Measurements from ENCODE around the gene EZR. TPM values are rescaled to one million over a fixed set of nuclear protein-coding genes. Genes with fewer than 3 reads are reported as not detected.

The EZR gene
- total RNA-seq = 100 to 1,000 TPM; 183 to 185 TPM

DNA sequence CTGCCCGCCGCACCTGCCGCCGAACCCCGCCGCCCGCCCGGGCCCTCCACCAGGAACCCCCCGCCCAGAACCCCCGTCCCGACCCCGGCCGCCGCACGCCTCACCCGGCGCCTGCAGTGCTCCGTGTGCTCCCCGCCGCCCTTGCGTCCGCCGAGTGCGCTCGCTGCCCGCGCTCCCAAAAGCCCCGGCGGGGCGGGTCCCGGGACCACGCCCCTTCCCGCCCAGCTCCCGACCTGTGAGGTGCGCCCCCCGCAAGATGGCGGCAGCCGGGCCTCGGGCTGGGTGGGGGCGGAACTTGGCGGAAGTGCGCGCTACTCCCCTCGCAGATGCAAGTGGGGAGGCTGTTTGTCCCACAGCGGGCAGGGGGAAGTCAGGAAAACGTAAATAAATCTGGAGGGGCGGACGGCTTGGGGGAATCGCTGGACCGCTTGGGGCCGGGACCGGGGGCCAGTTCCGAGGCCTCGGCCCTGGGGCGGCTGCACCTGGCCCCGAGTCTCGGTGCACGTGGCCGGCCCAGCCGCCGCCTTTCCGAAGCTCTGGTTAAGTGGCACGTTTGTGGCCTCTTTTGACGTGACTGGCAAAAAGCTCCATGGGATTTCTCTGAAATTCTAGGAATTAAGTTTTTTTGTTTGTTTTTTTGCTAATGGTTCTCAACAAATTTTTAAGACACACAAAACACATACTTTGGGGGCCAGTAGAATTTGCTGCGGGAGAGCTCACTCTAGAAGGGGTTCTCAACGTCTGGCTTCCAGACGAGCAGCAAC is at the start of gene EZR:
EZR (minus strand) TSS at position 156 of the 764 bp plus-strand sequence. CDS start 1,275 bp downstream, outside the sequence.

Small RNA genes lying within 50 kb of the gene (microRNA-seq; reads per million reads assigned to microRNA genes)
- gene MIR3918 (ENCODE audit: borderline microRNAs expressed, borderline replicate concordance) = 0.83 reads per million

Other genes starting within 250 kb of the EZR start
- 10 to 100 TPM; 87.9 to 89.8 TPM for gene DYNLT1, start 174.6 kb downstream of the EZR start, total RNA-seq
- gene SYTL3, start 169.3 kb downstream of the EZR start, total RNA-seq = 10 to 100 TPM; 45.2 to 48.5 TPM
- gene RSPH3, start 180.8 kb upstream of the EZR start, total RNA-seq = 1 to 10 TPM; 1.8 to 2.0 TPM
- gene TAGAP, start 225.6 kb upstream of the EZR start, total RNA-seq = 10 to 100 TPM; 65.5 to 65.7 TPM